DND-41 (cell line): ENCODE results near the gene CDR2L.

Source experiments
- EZH2 ChIP-seq: IDR thresholded peaks from 3 replicates; pipeline ENCODE4 v1.6.1; 2012; ENCODE audit warnings: borderline replicate concordance, low read depth, mild to moderate bottlenecking, moderate library complexity, low read length, inconsistent platforms; ENCODE audit not compliant: severe bottlenecking
- TF ChIP-seq, protein P1 (sequence below): IDR thresholded peaks from 2 replicates; pipeline ENCODE4 v1.5.1; 2012; ENCODE audit warnings: borderline replicate concordance, low read length, moderate library complexity, mild to moderate bottlenecking; ENCODE audit not compliant: poor library complexity, severe bottlenecking; ENCODE audit errors: extremely low read depth

DNA sequence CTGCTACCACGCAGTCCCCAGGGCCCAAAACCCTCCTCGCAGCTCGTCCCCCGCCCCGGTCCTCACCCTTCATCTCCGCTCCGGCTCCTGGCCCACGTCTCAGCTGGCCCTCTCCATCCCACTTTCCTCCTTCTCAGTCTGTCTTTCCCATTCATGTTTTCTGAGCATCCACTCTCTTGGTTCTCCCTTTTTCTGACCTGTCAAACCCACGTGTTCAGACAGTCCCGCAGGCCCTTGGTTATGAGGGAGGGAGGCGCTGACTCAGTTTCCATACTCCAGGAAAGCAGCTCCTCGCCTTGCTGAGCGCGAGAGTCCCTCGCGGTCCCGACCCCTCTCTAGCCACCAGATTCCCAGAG, 14.5 kb upstream of the CDR2L start:
- TF ChIP-seq, protein P1, sequence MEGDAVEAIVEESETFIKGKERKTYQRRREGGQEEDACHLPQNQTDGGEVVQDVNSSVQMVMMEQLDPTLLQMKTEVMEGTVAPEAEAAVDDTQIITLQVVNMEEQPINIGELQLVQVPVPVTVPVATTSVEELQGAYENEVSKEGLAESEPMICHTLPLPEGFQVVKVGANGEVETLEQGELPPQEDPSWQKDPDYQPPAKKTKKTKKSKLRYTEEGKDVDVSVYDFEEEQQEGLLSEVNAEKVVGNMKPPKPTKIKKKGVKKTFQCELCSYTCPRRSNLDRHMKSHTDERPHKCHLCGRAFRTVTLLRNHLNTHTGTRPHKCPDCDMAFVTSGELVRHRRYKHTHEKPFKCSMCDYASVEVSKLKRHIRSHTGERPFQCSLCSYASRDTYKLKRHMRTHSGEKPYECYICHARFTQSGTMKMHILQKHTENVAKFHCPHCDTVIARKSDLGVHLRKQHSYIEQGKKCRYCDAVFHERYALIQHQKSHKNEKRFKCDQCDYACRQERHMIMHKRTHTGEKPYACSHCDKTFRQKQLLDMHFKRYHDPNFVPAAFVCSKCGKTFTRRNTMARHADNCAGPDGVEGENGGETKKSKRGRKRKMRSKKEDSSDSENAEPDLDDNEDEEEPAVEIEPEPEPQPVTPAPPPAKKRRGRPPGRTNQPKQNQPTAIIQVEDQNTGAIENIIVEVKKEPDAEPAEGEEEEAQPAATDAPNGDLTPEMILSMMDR = no peak
- TF ChIP-seq EZH2 = peak; percentile 59
